OCI-LY1 (cell line): ENCODE data around the gene ESYT2.

ENCODE experiments used
- H2AFZ ChIP-seq: fragments of 200-600 bp; sonication (generic), shearing (Covaris generic); 2 replicates; pipeline ENCODE4 v1.6.0; 2014; ENCODE audit warnings: antibody characterized with exemption, mild to moderate bottlenecking, low read length
- H3F3A ChIP-seq: fragments of 200-600 bp; sonication (generic), shearing (Covaris generic); 2 replicates; pipeline ENCODE4 v1.6.0; 2014; ENCODE audit warnings: mild to moderate bottlenecking, antibody characterized with exemption, low read length, moderate library complexity; ENCODE audit not compliant: insufficient read depth
- H3K27ac ChIP-seq: fragments of 200-600 bp; sonication (generic); 2 replicates; pipeline ENCODE4 v1.5.1; 2014; ENCODE audit warnings: low read length, mixed run types, mild to moderate bottlenecking, low read depth; ENCODE audit not compliant: poor library complexity, severe bottlenecking
- H3K27me3 ChIP-seq: fragments of 200-600 bp; sonication (generic); 2 replicates; pipeline ENCODE4 v1.6.0; 2014; ENCODE audit warnings: antibody characterized with exemption, mild to moderate bottlenecking, low read length, moderate library complexity; ENCODE audit not compliant: insufficient read depth
- H3K36me3 ChIP-seq: fragments of 200-600 bp; sonication (generic); 2 replicates; pipeline ENCODE4 v1.6.1; 2014; ENCODE audit warnings: mild to moderate bottlenecking, antibody characterized with exemption, low read length, moderate library complexity, mixed read lengths; ENCODE audit not compliant: insufficient read depth
- H3K4me1 ChIP-seq: fragments of 200-600 bp; sonication (generic); 2 replicates; pipeline ENCODE4 v1.5.1; 2014; ENCODE audit warnings: mild to moderate bottlenecking, low read length, moderate library complexity; ENCODE audit not compliant: insufficient read depth, severe bottlenecking
- H3K4me2 ChIP-seq: fragments of 200-600 bp; sonication (generic), shearing (Covaris generic); 2 replicates; pipeline ENCODE4 v1.6.1; 2014; ENCODE audit warnings: low read length
- H3K4me3 ChIP-seq: fragments of 200-600 bp; sonication (generic); 2 replicates; pipeline ENCODE4 v1.5.1; 2014; ENCODE audit warnings: low read length, low read depth, mild to moderate bottlenecking, mixed read lengths; ENCODE audit not compliant: poor library complexity, severe bottlenecking
- H3K79me2 ChIP-seq: fragments of 200-600 bp; shearing (Covaris generic); 2 replicates; pipeline ENCODE4 v1.6.1; 2016; ENCODE audit warnings: mixed run types, low read length, mixed read lengths; ENCODE audit not compliant: insufficient read depth
- H3K9ac ChIP-seq: fragments of 200-600 bp; sonication (generic), shearing (Covaris generic); 2 replicates; pipeline ENCODE4 v1.6.1; 2014; ENCODE audit warnings: mild to moderate bottlenecking, low read length, mixed read lengths
- H3K9me2 ChIP-seq: fragments of 200-600 bp; sonication (generic), shearing (Covaris generic); 2 replicates; pipeline ENCODE4 v1.6.1; 2014; ENCODE audit warnings: low read depth, mild to moderate bottlenecking, low read length, mixed read lengths
- H3K9me3 ChIP-seq: fragments of 200-600 bp; shearing (Covaris generic); 2 replicates; pipeline ENCODE4 v1.6.1; 2014; ENCODE audit warnings: low read length, mixed read lengths
- H4K20me1 ChIP-seq: fragments of 200-600 bp; sonication (generic), shearing (Covaris generic); 2 replicates; pipeline ENCODE4 v1.6.0; 2016; ENCODE audit warnings: mild to moderate bottlenecking, low read length; ENCODE audit not compliant: insufficient read depth
- CTCF ChIP-seq: fragments of 200-600 bp; sonication (generic), shearing (Covaris generic); IDR thresholded peaks from 2 replicates; pipeline ENCODE4 v1.5.1; 2017; ENCODE audit warnings: mild to moderate bottlenecking, antibody characterized with exemption, low read length, moderate library complexity, mixed read lengths
- EZH2 ChIP-seq: fragments of 200-600 bp; sonication (generic), shearing (Covaris generic); IDR thresholded peaks from 2 replicates; pipeline ENCODE4 v1.8.0; 2017; ENCODE audit warnings: borderline replicate concordance, mixed run types, mild to moderate bottlenecking, antibody characterized with exemption, low read length, moderate library complexity, mixed read lengths

The ESYT2 gene

GRCh38 chr7:158729646-158730382 lies 99.5 kb downstream of the ESYT2 start:
- Histone ChIP-seq H3K9me3 (0 out of 2 replicates have a peak, but pooled peaks cover 3% of the 10 kb centered on the region), H2AFZ (no peak overlapping the region), H3K79me2 (no peaks in the 10 kb centered on the region), H3K27me3 (no peaks in the 10 kb centered on the region), H3K4me3 (no peak overlapping the region), H3K4me2 (no peak overlapping the region), H3K9ac (no peak overlapping the region), H3K27ac (no peak overlapping the region), H3K4me1 (no peaks in the 10 kb centered on the region), H3F3A (no peaks in the 10 kb centered on the region), H3K9me2 (no peaks in the 10 kb centered on the region), H3K36me3 (no peaks in the 10 kb centered on the region), H4K20me1 (no peaks in the 10 kb centered on the region)
- no peak for TF ChIP-seq CTCF
- no peak for TF ChIP-seq EZH2

GRCh38 chr7:158728911-158729645 lies 100.2 kb downstream of the ESYT2 start:
- Histone ChIP-seq H2AFZ (no peak overlapping the region), H3F3A (no peaks in the 10 kb centered on the region), H3K27me3 (no peaks in the 10 kb centered on the region), H4K20me1 (no peaks in the 10 kb centered on the region), H3K9me2 (no peaks in the 10 kb centered on the region), H3K79me2 (no peaks in the 10 kb centered on the region), H3K4me2 (no peak overlapping the region), H3K9me3 (0 out of 2 replicates have a peak, but pooled peaks cover 3% of the 10 kb centered on the region), H3K4me1 (no peaks in the 10 kb centered on the region), H3K27ac (no peak overlapping the region), H3K36me3 (no peaks in the 10 kb centered on the region), H3K9ac (no peak overlapping the region), H3K4me3 (no peak overlapping the region)
- TF ChIP-seq EZH2, result no peak
- no peak for TF ChIP-seq CTCF

DNA sequence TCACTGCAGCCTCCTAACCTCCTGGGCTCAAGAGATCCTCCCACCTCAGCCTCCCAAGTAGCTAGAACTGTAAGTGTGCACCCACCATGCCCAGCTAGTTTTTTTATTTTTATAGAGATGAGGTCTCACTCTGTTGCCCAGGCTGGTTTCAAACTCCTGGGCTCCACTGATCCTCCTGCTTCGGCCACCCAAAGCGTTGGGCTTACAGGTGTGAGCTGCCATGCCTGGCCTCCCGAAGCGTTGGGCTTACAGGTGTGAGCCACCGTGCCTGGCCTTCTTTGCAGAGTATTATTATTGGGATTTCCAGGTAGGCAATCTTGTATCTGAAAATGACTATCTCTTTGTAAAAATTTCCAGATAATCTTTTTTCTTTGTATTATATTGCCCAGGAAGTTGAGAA lies 101.6 kb downstream of the ESYT2 start:
- no peaks in the 10 kb centered on the region for H3K36me3 ChIP-seq
- H3K9me2 ChIP-seq, result no peaks in the 10 kb centered on the region
- no peaks in the 10 kb centered on the region for H3K4me1 ChIP-seq
- no peak overlapping the region for H3K4me3 ChIP-seq
- H3K27ac ChIP-seq, result no peak overlapping the region
- H3K9me3 ChIP-seq, result 0 out of 2 replicates have a peak, but pooled peaks cover 3% of the 10 kb centered on the region
- no peaks in the 10 kb centered on the region for H4K20me1 ChIP-seq
- no peak for TF ChIP-seq EZH2
- TF ChIP-seq CTCF, result no peak
- no peak overlapping the region for H3K4me2 ChIP-seq
- no peaks in the 10 kb centered on the region for H3K27me3 ChIP-seq
- H3K79me2 ChIP-seq, result no peaks in the 10 kb centered on the region
- H2AFZ ChIP-seq, result no peak overlapping the region
- no peak overlapping the region for H3K9ac ChIP-seq
- no peaks in the 10 kb centered on the region for H3F3A ChIP-seq
